Effector memory CD4-positive, alpha-beta T cell (primary cell): ENCODE measurements around the gene ZNF554.
"Not testable (repeated sequence)": the region's sequence is repeated elsewhere in the genome, so short reads cannot be mapped to it uniquely, and the experiment has no call there.

Experiments
- DNase-seq, 3 donors: peaks; one replicate each; pipeline ENCODE4 v3.0.0-alpha.2; 2020
- H3K27ac ChIP-seq: 2 replicates; pipeline ENCODE4 v1.7.0; 2013; ENCODE audit warnings: mild to moderate bottlenecking, low read length, moderate library complexity; ENCODE audit not compliant: insufficient read depth, poor library complexity, severe bottlenecking
- H3K27me3 ChIP-seq: replicated peaks from 2 replicates; pipeline ENCODE4 v1.7.0; 2013; ENCODE audit warnings: mild to moderate bottlenecking, low read length; ENCODE audit not compliant: insufficient read depth, control insufficient read depth, poor library complexity, severe bottlenecking
- H3K36me3 ChIP-seq: 2 replicates; pipeline ENCODE4 v1.7.0; 2013; ENCODE audit warnings: mild to moderate bottlenecking, low read length, moderate library complexity; ENCODE audit not compliant: control insufficient read depth, insufficient read depth
- H3K4me1 ChIP-seq: 2 replicates; pipeline ENCODE4 v1.7.0; 2013; ENCODE audit warnings: low read length, mild to moderate bottlenecking; ENCODE audit not compliant: control insufficient read depth, insufficient read depth, poor library complexity, severe bottlenecking
- H3K4me3 ChIP-seq: 2 replicates; pipeline ENCODE4 v1.7.0; 2013; ENCODE audit warnings: low read length, low read depth, mild to moderate bottlenecking; ENCODE audit not compliant: insufficient read depth, poor library complexity, severe bottlenecking
- H3K9me3 ChIP-seq: 2 replicates; pipeline ENCODE4 v1.7.0; 2013; ENCODE audit warnings: mild to moderate bottlenecking, low read length, moderate library complexity; ENCODE audit not compliant: control insufficient read depth

Gene ZNF554

GRCh38 chr19:2867025-2867991 is 47.6 kb downstream of the ZNF554 start, which contains the start of gene ZNF556:
TSS of gene ZNF556 (plus strand) at chr19:2867335. CDS start at chr19:2867422, 87 bp downstream.
- DNase-seq = no peak
- Histone ChIP-seq H3K4me1 (no peaks in the 10 kb centered on the region), H3K27me3 (no peaks in the 10 kb centered on the region), H3K4me3 (no peak within 1 kb of the TSS), H3K27ac (no peak within 1 kb of the TSS), H3K9me3 (no peaks in the 10 kb centered on the region), H3K36me3 (no peaks in the 10 kb centered on the region)

GRCh38 chr19:2869618-2870017 is 50.0 kb downstream of the ZNF554 start:
- H3K9me3 ChIP-seq = no peaks in the 10 kb centered on the region
- no peaks in the 10 kb centered on the region for H3K36me3 ChIP-seq

GRCh38 chr19:2872175-2872574 is 52.5 kb downstream of the ZNF554 start:
- not testable (repeated sequence) for H3K27me3 ChIP-seq, H3K4me1 ChIP-seq, DNase-seq, H3K9me3 ChIP-seq, H3K36me3 ChIP-seq, H3K4me3 ChIP-seq, H3K27ac ChIP-seq

More at GRCh38 chr19:2869618-2870017, 50.0 kb downstream of the ZNF554 start:
- no peak overlapping the region for H3K27ac ChIP-seq
- H3K27me3 ChIP-seq = no peaks in the 10 kb centered on the region
- no peak for DNase-seq
- no peaks in the 10 kb centered on the region for H3K4me1 ChIP-seq
- H3K4me3 ChIP-seq = no peak overlapping the region

- Histone ChIP-seq H3K4me1 (no peaks in the 10 kb centered on the region), H3K27ac (no peak overlapping the region), H3K9me3 (peaks cover 10% of the 10 kb centered on the region), H3K27me3 (no peaks in the 10 kb centered on the region), H3K4me3 (no peak overlapping the region), H3K36me3 (no peaks in the 10 kb centered on the region)
- no peak for DNase-seq
These were observed 58.0 kb downstream of the ZNF554 start for GRCh38 chr19:2877398-2878331.

GRCh38 chr19:2883686-2884439 is 64.2 kb downstream of the ZNF554 start:
- H3K27me3 ChIP-seq = no peaks in the 10 kb centered on the region
- no peak overlapping the region for H3K4me3 ChIP-seq
- H3K27ac ChIP-seq = no peak overlapping the region
- H3K36me3 ChIP-seq = no peaks in the 10 kb centered on the region
- peaks cover 8% of the 10 kb centered on the region for H3K4me1 ChIP-seq
- no peaks in the 10 kb centered on the region for H3K9me3 ChIP-seq
- no peak for DNase-seq

GRCh38 chr19:2885736-2886135 is 66.1 kb downstream of the ZNF554 start:
- H3K27me3 ChIP-seq = no peaks in the 10 kb centered on the region
- H3K36me3 ChIP-seq = no peaks in the 10 kb centered on the region
- no peak overlapping the region for H3K4me3 ChIP-seq
- H3K9me3 ChIP-seq = no peaks in the 10 kb centered on the region
- no peak overlapping the region for H3K27ac ChIP-seq
- DNase-seq = no peak
- peaks cover 8% of the 10 kb centered on the region for H3K4me1 ChIP-seq
